Calu3 (cell line): Measurements from ENCODE around the gene TEDC1. TPM values are rescaled to one million over a fixed set of nuclear protein-coding genes. Genes with fewer than 3 reads are reported as not detected.
A peak's percentile ranks its signal among the peaks of the same experiment; 100 is the strongest.

Experiments
- BruUV-seq: library from RNA; stranded (reverse); fragments of 400-500 nt; replicated peaks from 2 replicates; lab custom pipeline; 2021; lab: Mats Ljungman, UMichigan
- CTCF ChIA-PET: fragments of 300-600 bp; sonication (Branson Sonifier 250); formaldehyde crosslinking; loops from one replicate; lab custom pipeline; 2022; ENCODE audit warnings: antibody characterized with exemption; lab: Charles Lee
- DNase-seq: peaks from one replicate; pipeline ENCODE4 v3.0.0; 2022
- H3K27ac Mint-ChIP-seq: one replicate; pipeline ENCODE4 v1.8.0; 2022; ENCODE audit warnings: mixed read lengths; ENCODE audit not compliant: unreplicated experiment
- H3K27me3 Mint-ChIP-seq: one replicate; pipeline ENCODE4 v1.8.0; 2022; ENCODE audit warnings: mixed read lengths; ENCODE audit not compliant: unreplicated experiment
- H3K36me3 Mint-ChIP-seq: one replicate; pipeline ENCODE4 v1.8.0; 2022; ENCODE audit warnings: mild to moderate bottlenecking, moderate library complexity, mixed read lengths; ENCODE audit not compliant: insufficient read depth, unreplicated experiment
- H3K4me1 Mint-ChIP-seq: one replicate; pipeline ENCODE4 v1.8.0; 2022; ENCODE audit warnings: mild to moderate bottlenecking, low read depth, mixed read lengths; ENCODE audit not compliant: unreplicated experiment
- H3K4me3 Mint-ChIP-seq: one replicate; pipeline ENCODE4 v1.8.0; 2022; ENCODE audit warnings: mild to moderate bottlenecking, low read depth, moderate library complexity, mixed read lengths; ENCODE audit not compliant: unreplicated experiment
- H3K9me3 Mint-ChIP-seq: one replicate; pipeline ENCODE4 v1.8.0; 2022; ENCODE audit warnings: low read depth, mixed read lengths; ENCODE audit not compliant: unreplicated experiment
- intact Hi-C: fragments of 100-400 bp; cut with micrococcal nuclease; formaldehyde crosslinking; loops from one replicate; pipeline ENCODE4 v1.10.0; 2022; ENCODE audit not compliant: unreplicated experiment
- total RNA-seq: library from RNA; stranded (reverse); gene quantifications from 2 replicates; pipeline ENCODE4 v1.2.3, GENCODE V29; 2022
- TF ChIP-seq, protein P1 (sequence below): fragments of 200-600 bp; IDR thresholded peaks from one replicate; pipeline ENCODE4 v1.8.0; 2022; ENCODE audit warnings: antibody characterized with exemption; ENCODE audit not compliant: unreplicated experiment

Gene TEDC1
- total RNA-seq, 1 experiment from 2014 or later: 33.7 TPM

DNA sequence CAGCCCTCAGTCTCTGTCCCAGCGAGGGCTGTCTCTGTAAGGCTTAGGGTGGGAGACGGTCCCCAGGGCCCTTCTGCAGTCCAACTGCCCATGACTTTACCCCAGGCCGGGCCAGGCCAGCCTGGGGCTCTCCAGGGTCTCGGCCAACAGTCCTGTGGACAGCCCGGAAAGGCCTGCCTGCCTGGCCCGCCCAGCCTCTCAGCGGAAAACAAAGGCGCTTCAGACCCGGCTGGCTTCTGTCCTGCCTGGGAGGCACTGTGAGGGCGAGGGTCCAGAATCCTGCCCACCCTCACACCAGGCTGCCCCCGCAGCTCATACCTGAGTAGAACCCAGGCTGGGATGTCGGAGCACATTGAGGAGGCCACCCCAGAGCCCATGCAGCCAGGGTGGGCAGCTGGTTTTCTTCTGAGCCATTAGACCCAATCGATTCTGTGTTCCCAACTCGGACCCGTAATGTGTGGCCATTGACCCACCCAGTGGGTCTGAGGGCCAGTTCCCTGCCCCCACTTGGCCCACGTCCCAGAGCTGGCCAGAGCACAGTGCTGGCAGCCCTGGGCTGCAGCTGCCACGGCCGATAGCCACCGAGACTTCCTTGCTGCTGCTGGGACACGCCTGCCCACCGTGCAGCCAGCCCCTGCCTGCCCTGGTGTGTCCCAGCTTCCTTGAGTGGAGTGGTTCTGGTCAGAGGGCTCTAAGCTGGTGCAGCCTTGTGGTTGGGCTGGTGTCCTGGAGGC, 14.8 kb upstream of the TEDC1 start:
- H3K4me3 Mint-ChIP-seq: peak overlapping the region; percentile 69
- H3K36me3 Mint-ChIP-seq: peaks cover 59% of the 10 kb centered on the region
- TF ChIP-seq, protein P1, sequence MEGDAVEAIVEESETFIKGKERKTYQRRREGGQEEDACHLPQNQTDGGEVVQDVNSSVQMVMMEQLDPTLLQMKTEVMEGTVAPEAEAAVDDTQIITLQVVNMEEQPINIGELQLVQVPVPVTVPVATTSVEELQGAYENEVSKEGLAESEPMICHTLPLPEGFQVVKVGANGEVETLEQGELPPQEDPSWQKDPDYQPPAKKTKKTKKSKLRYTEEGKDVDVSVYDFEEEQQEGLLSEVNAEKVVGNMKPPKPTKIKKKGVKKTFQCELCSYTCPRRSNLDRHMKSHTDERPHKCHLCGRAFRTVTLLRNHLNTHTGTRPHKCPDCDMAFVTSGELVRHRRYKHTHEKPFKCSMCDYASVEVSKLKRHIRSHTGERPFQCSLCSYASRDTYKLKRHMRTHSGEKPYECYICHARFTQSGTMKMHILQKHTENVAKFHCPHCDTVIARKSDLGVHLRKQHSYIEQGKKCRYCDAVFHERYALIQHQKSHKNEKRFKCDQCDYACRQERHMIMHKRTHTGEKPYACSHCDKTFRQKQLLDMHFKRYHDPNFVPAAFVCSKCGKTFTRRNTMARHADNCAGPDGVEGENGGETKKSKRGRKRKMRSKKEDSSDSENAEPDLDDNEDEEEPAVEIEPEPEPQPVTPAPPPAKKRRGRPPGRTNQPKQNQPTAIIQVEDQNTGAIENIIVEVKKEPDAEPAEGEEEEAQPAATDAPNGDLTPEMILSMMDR: no peak
- BruUV-seq: TSS peak; percentile 30
- CTCF ChIA-PET: interaction anchor here (0.8 kb wide), 1 partner anchor 14 kb away, joined by 3 read pairs; no protein-coding TSS in a partner anchor
- peak overlapping the region; percentile 48 for H3K27ac Mint-ChIP-seq
- H3K27me3 Mint-ChIP-seq: no peaks in the 10 kb centered on the region
- H3K9me3 Mint-ChIP-seq: no peaks in the 10 kb centered on the region
- peaks cover 21% of the 10 kb centered on the region for H3K4me1 Mint-ChIP-seq
- peak; percentile 64 for DNase-seq
- intact Hi-C loops: loop anchor here (2.0 kb wide), 1 partner anchor 77 kb away; the partner anchor contains the start of gene TEX22

DNA sequence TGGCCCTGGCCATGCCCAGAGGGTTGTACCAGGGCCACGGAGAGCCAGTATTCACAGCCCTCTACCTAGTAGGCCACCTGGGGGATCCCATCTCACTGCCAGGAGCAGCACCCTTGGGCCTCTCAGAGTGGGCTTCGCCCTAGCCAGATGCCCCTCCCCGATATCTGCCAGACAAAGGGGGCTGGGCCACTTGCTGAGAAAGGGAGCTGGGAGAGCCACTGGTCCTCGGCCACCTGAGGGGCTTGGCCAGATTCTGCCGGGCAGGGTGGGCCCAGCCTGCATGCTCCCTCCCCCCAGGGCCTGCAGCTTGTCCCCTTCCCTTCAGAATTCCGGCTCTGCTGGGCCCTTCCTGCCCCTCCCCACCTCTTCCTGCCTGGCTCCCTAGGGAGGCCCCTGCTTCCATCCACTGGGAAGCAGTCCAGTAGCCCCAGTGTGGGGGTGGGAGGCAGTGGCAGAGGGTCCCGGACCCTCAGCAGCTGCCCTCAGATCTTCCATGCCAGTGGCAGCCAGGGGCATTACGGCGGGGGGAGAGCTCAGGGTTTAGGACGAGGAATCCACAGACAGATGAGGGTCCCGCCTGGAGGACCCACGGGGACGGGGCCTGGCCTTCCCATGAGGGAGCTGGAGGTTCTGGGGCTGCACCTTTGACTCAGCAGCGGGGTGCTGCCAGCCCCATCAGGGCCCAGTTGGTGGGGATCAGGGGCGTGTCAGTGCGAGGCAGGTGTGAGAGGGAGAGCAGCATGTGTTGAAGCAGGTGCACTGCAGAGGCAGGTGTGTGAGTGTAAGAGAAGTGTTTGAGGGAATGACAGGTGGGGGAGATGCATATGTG, 14.0 kb upstream of the TEDC1 start:
- CTCF ChIA-PET: interaction anchor here (0.8 kb wide), 1 partner anchor 13 kb away, joined by 3 read pairs; no protein-coding TSS in a partner anchor
- Mint-ChIP-seq H3K27ac (peak overlapping the region; percentile 48), H3K4me1 (peaks cover 27% of the 10 kb centered on the region), H3K27me3 (no peaks in the 10 kb centered on the region), H3K9me3 (no peaks in the 10 kb centered on the region), H3K36me3 (peaks cover 67% of the 10 kb centered on the region), H3K4me3 (peak overlapping the region; percentile 69)
- intact Hi-C loops: loop anchor here (2.0 kb wide), 1 partner anchor 78 kb away; the partner anchor contains the start of gene TEX22
- DNase-seq: no peak
- BruUV-seq: no TSS peak
- TF ChIP-seq, protein P1: no peak

DNA sequence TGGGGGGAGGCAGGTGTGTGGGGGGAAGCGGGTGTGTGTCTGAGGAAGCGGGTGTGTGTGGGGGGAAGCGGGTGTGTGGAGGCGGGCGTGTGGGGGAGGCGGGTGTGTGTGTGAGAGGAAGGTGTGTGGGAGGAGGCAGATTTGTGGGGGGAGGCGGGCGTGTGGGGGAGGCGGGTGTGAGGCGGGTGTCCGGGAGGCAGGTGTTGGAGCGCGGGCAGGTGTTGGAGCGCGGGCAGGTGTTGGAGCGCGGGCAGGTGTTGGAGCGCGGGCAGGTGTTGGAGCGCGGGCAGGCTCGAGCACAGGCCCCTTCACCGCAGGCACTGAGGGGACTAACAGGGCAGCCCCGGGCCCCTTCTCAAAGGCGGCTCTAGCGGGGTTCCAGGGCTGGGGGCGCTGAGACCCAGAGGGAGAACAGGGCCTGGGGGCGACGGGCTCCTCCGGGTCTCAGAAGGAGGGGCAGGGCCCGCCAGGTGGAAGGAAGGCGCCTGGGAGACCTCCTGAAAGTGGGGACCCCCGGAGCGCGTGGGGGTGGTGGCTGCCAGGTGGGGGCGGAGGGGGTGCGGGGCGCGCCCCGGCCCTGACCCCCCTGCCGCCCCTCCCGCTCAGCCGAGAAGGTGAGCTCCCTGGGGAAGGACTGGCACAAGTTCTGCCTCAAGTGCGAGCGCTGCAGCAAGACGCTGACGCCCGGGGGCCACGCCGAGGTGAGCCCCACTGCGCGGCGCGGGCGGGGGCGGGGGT, 13.2 kb upstream of the TEDC1 start:
- no peaks in the 10 kb centered on the region for H3K27me3 Mint-ChIP-seq

More for the DNA sequence above, 13.2 kb upstream of the TEDC1 start:
- DNase-seq: no peak
- no TSS peak for BruUV-seq
- peaks cover 70% of the 10 kb centered on the region for H3K36me3 Mint-ChIP-seq
- H3K9me3 Mint-ChIP-seq: no peaks in the 10 kb centered on the region
- CTCF ChIA-PET: no interaction called here
- TF ChIP-seq, protein P1: no peak
- peak overlapping the region; percentile 69 for H3K4me3 Mint-ChIP-seq
- peaks cover 29% of the 10 kb centered on the region for H3K4me1 Mint-ChIP-seq
- peak overlapping the region; percentile 48 for H3K27ac Mint-ChIP-seq
- intact Hi-C loops: loop anchor here (2.0 kb wide), 1 partner anchor 79 kb away; the partner anchor contains the start of gene TEX22
